ENCODE measurements around the gene KRT79. TPM values are rescaled to one million over a fixed set of nuclear protein-coding genes. Genes with fewer than 3 reads are reported as not detected.

KRT79 gene
- total and polyA plus RNA-seq, 9 of the 15 experiments (the other 6 are each of a cell fraction or from before 2014, with no cell fraction given), result 0.03 to 2.3 (median 0.23) TPM; not detected in 2

DNA sequence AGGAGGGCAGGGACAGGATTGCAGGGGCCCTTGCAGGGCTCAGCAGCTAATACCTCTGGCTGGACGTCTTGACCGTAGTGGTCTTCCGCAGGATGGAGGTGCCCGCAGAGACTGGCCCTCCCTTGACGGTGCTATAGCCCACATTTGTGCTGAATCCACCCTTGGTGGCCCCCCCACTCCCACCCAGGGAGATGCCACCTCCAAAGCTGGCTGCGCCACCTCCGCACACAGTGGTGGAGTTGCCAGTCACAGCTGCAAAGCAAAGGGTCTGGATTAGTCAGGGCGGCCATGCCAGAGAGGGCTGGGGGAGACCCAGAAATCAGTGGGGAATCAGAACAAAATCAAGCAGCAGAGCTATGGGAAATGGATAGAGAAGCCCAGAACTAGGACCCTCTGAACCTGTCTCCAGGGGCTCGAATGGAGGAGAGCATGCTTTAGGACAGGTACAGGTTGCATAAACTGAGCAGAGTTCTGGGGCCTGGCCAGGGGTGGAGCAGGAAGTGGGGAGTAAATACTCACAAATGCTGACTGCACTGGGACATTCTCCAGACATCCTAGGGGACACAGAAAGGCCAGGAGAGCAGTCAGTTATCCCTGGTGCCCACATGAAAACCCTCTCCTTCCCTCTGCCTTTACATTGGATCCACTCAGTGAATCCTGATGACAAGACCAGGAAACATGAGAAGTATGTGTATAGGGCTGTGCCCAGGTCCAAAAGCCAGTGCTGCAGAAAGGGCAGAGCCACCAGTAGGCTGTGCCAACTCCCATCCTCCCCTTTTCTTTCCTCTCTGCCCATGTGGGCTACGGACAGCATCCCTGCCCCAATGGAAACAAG, 12.1 kb downstream of the KRT79 start:
- H3K4me1 ChIP-seq (replicated peaks in 1 of 2; ENCODE audit: control insufficient read depth in 2 of 2, insufficient read depth in 2 of 2, low read length in 2 of 2), result no peaks in the 10 kb centered on the region; a peak in 2 of 5 replicates
- no TSS peak for BruUV-seq (replicated peaks)
- ChIA-PET POLR2A (no interaction called here), CTCF (ENCODE audit: low intra/inter-chr PET ratio) (no interaction called here)
- TF ChIP-seq TOE1 (IDR thresholded peaks at IDR 0.05; ENCODE audit: borderline replicate concordance), result no peak
- TF ChIP-seq TOE1 (CRISPR knock-in tag; IDR thresholded peaks at IDR 0.05; ENCODE audit: borderline replicate concordance, low read depth), result no peak
- TF ChIP-seq, protein P1, sequence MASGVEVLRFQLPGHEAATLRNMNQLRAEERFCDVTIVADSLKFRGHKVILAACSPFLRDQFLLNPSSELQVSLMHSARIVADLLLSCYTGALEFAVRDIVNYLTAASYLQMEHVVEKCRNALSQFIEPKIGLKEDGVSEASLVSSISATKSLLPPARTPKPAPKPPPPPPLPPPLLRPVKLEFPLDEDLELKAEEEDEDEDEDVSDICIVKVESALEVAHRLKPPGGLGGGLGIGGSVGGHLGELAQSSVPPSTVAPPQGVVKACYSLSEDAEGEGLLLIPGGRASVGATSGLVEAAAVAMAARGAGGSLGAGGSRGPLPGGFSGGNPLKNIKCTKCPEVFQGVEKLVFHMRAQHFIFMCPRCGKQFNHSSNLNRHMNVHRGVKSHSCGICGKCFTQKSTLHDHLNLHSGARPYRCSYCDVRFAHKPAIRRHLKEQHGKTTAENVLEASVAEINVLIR (CRISPR knock-in tag; IDR thresholded peaks at IDR 0.05), result no peak
- no peak for TF ChIP-seq SMC3 (conservative IDR thresholded peaks at IDR 0.05; ENCODE audit: insufficient read depth, low read depth, low read length)
- TF ChIP-seq, protein P2, sequence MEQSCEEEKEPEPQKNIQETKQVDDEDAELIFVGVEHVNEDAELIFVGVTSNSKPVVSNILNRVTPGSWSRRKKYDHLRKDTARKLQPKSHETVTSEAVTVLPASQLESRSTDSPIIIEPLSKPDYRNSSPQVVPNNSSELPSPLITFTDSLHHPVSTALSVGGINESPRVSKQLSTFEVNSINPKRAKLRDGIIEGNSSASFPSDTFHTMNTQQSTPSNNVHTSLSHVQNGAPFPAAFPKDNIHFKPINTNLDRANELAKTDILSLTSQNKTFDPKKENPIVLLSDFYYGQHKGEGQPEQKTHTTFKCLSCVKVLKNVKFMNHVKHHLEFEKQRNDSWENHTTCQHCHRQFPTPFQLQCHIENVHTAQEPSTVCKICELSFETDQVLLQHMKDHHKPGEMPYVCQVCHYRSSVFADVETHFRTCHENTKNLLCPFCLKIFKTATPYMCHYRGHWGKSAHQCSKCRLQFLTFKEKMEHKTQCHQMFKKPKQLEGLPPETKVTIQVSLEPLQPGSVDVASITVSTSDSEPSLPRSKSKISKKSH (CRISPR knock-in tag; IDR thresholded peaks at IDR 0.05), result no peak
- TF ChIP-seq ZNF121 (CRISPR knock-in tag; conservative IDR thresholded peaks at IDR 0.05), result no peak
- no peak for TF ChIP-seq ZNF780A (CRISPR knock-in tag; IDR thresholded peaks at IDR 0.05)
- TF ChIP-seq ZNF316 (IDR thresholded peaks at IDR 0.05), result no peak
- TF ChIP-seq LARP7 (IDR thresholded peaks at IDR 0.05), result no peak
- no peak for TF ChIP-seq ZNF408 (CRISPR knock-in tag; IDR thresholded peaks at IDR 0.05; ENCODE audit: low read depth)
- no peak for TF ChIP-seq ZNF785 (CRISPR knock-in tag; IDR thresholded peaks at IDR 0.05)
- no peaks in the 10 kb centered on the region for H3K9me3 ChIP-seq (replicated peaks; ENCODE audit: control insufficient read depth, insufficient read depth, low read depth, low read length)
- no peak overlapping the region for H3K4me3 ChIP-seq
- no peak overlapping the region for H3K9ac ChIP-seq (ENCODE audit: insufficient read depth in 1 of 2, low read depth in 2 of 2, low read length in 2 of 2)
- H3K9me1 ChIP-seq (ENCODE audit: control insufficient read depth, insufficient read depth, low read length), result no peaks in the 10 kb centered on the region
- peaks cover 31 to 86% of the 10 kb centered on the region in 2 experiments; a peak in 4 of 5 replicates for H3K27me3 ChIP-seq (ENCODE audit: control insufficient read depth in 2 of 2, insufficient read depth in 2 of 2, low read length in 2 of 2)
- no peaks in the 10 kb centered on the region for H3K79me2 ChIP-seq (ENCODE audit: control insufficient read depth, insufficient read depth, low read length)
- H3K36me3 ChIP-seq (ENCODE audit: control insufficient read depth, insufficient read depth, low read length), result no peaks in the 10 kb centered on the region
- no peak overlapping the region for H2AFZ ChIP-seq (ENCODE audit: low read depth, low read length)
- FAIRE-seq (no peak), DNase-seq (ENCODE audit: extremely low read depth in 1 of 4, low spot score in 3 of 4) (no peak), ATAC-seq (no peak)
- H3K4me2 ChIP-seq (ENCODE audit: insufficient read depth, low read length), result no peak overlapping the region
- intact Hi-C loops (cut with micrococcal nuclease) (no loop called here), in situ Hi-C loops (cut with MboI) (no loop called here)
- H3K27ac ChIP-seq (ENCODE audit: extremely low read depth, low read depth, low read length), result no peak overlapping the region
- 7% methylated on average over 10 of the region's 10 CpGs for WGBS (ENCODE audit: insufficient coverage, low coverage, missing lambda C conversion rate)
- H4K20me1 ChIP-seq (replicated peaks; ENCODE audit: control insufficient read depth, insufficient read depth, low read length), result no peaks in the 10 kb centered on the region

Measured in K562 (cell line).